NCI-H2227 treated with DMSO at 0.1 percent for 48 hours (cell line): ENCODE results near the gene C1orf21.
"Not testable (repeated sequence)": the region's sequence is repeated elsewhere in the genome, so short reads cannot be mapped to it uniquely, and the experiment has no call there.

Source experiments
- DNase-seq: peaks from one replicate; lab custom pipeline; 2025; lab: John Stamatoyannopoulos, UW

Gene C1orf21, protein sequence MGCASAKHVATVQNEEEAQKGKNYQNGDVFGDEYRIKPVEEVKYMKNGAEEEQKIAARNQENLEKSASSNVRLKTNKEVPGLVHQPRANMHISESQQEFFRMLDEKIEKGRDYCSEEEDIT

DNA sequence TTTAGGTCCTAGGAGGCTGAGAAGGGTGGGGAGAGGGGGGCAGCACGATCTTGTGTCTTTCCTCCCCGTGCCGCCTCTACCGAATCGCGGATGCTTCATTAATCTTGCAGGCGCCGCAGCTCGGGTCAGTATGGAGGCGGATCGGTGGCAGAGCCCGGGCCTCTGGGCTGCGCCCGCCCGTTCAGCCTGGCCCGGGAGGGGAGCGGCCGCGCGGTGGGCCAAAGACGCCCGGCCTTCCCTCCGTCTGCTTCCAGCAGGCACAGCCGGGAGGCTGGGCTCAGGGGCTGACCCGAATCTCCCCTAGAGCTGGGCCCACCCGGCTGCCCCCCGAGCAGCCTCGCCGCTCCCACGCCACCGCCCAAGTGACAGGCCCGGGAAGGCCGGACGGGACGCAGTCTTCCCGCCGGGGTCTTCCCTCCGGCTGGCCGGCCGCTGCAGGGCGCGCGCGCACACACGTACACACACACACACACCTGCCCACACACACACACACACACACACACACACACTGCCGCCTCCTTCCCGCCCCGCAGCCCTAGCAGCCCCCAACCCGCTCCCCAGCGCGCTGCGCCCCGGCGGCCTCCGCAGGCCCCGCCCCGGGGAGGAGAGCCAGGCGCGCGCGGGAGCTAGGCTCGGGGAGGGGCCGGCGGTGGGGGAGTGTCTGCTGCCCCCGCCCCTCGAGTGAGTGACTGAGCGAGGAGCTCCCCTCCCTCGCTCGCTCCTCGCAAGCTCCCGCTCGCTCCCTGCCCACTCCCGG, at the start of gene C1orf21:
Gene C1orf21, plus strand, starts transcription at position 718 of the 757 bp plus-strand sequence. CDS start 90,481 bp downstream, outside the sequence.
- peak; percentile 88 for DNase-seq

DNA sequence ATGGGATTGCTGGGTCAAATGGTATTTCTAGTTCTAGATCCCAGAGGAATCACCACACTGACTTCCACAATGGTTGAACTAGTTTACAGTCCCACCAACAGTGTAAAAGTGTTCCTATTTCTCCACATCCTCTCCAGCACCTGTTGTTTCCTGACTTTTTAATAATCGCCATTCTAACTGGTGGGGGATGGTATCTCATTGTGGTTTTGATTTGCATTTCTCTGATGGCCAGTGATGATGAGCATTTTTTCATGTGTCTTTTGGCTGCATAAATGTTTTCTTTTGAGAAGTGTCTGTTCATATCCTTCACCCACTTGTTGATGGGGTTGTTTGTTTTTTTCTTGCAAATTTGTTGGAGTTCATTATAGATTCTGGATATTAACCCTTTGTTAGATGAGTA, 49.0 kb upstream of the C1orf21 start:
- DNase-seq = not testable (repeated sequence)

DNA sequence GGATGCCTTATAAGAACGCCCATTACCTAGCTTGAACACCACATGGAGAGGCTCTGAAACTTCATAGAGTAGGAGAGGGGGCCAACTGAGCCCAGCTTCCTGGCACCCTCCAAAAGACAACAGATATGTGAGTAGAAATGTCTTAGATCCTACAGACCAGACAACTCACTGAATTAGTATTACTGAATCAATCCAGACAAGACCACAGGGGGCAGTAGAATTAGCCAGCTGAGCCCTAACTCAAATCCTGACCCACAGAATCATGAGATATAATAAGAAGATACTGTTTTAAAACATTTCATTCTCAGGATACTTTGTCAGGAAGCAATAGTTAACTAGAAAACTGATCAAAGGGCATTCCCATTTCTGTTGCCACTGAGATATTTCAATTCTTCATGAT, 45.8 kb upstream of the C1orf21 start:
- DNase-seq = no peak

DNA sequence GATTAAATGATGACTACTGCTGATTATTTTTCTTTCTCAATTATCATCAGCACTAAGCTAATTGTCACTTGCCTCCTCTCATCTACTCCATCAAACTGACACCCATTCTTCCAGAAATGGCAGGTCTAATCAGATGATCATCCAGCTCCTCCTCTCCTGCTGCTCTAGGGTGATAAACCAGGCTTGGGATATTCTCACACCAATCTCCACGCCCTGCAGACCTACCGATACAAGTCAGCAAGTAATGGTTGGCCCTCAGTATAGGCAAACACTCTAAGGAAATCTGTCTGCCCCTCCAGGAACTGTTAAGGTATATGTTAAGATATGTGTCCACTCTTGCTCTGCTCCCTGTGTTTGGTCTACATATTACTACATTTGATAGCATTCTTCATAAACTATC, 36.3 kb upstream of the C1orf21 start:
- DNase-seq = no peak

DNA sequence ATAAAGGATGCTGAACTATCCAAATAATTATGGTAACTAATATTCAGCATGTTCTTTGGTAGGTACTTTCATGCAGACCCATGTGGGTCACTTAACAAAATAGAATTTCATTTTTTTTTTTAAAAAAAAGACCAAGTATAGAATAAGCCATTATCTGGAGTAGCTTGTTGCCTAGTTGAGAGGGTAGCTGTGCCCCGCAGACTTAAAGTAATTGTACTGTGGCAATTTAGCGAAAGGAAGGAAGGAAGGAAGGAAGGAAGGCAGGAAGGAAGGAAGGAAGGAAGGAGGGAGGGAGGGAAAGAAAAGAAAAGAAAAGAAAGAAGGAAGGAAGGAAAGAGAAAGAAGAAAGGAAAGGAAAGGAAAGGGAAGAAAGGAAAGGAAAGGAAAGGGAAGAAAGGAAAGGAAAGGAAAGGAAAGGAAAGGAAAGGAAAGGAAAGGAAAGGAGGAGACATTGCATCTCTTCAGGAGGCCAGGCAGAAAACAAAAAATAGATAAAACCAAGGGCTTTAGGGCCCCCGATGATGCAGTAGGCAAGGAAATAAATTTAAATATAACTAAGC, 35.3 kb upstream of the C1orf21 start:
- DNase-seq = no peak

DNA sequence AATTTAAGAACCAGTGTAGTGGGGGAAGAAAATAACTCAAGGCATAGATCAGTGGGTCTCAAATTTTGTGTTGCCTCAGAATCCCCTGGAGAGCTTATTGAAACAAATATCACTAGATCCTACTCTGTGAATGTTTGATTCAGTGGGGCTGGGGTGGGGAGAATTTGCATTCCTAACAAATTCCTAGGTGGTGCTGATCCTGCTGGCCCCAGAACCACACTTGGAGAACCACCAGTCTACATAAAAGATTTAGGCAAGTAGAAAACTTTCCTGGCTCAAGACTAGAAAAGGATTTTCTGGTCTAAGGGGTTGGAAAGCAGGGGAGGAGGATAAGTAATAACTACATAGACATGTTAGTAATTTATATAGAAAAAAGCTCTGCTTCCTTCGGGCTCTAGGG, 34.1 kb upstream of the C1orf21 start:
- DNase-seq = no peak

DNA sequence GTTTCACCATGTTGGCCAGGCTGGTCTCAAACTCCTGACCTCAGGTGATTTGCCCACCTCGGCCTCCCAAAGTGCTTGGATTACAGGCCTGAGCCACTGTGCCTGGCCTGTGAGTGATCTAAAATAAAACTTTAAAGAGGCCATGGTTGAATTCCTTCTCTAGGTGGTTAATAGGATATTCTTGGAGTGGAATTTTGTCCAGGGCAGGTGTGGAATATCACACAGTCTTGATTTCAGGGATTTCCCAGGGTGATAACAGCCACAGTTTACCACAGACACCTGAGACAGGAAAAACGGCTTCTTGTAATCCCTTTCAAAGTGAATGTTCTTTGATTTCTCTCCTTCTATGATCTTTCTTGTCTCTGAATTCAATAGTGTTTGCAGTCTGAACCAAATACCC, 32.1 kb upstream of the C1orf21 start:
- DNase-seq = no peak

DNA sequence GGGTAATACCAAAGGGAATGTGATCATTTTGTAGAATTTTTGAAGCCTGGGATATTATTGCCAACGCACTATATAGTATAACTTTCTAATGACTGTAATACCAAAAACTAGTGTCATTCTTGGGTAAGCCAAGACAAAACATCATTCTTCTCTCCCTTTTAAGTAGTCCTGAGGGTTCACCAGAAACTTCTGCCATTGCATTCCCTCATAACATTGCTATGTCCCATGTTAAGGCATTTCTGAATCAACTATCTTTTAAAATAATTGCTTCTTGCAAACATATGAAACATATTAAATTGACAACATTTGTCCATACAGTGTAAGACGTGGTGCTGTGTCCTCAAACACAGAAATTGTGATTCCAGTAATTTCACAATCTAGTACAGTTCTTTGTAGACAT, 29.9 kb upstream of the C1orf21 start:
- no peak for DNase-seq

DNA sequence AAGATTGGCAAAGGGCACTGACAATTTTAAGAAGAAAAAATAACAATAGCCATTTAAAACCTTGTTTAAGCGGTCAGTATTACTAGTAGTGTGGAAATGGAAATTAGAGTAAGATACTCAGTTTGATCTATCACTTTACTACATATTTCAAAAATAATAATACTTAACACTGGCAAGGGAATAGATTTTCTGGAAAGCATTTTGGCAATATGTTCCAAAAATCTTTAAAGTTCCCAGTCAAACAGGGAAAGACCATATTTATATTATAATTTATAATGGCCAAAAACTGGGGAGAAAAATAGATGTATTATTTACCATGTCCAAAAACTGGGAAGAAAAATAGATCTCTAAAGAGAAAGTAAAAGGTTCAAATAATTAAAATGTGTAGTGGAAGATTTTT, 28.6 kb upstream of the C1orf21 start:
- no peak for DNase-seq

DNA sequence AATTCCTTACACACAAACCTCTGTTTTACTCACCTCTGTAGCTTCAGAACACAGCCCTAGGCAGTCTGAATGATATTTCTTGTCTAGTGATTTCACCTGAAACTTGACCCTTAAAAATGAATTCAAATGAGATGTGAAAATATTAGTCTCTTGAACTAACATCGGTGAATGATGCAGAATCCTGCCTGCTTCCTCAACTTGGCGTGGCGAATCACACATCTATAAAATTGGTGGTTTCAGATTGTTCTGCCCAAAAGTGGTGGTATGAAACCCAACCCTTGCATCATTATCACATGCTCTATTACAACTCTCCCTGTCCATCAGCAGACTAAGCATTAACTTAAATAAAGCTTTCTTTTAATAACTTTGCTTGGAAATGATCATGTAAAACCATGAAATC, 26.9 kb upstream of the C1orf21 start:
- no peak for DNase-seq

DNA sequence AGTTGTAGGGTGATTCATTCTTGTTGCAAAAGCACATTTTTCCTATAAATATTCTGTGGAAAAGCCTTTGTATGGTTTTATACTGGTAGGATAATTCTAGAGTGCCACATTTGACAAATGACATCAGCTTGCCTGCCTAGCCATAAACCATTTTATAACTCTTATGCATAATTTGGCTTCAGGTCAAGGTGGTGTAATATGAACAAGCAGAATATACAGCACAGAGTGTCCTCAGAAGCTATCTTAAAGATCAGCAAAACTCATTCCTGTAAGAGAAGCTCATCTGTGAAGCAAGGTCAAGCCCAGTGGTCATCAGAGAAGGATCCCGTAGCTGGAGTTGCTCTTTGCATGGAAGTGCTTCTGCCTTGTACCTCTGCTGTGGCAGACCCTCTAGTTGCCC, 24.0 kb upstream of the C1orf21 start:
- no peak for DNase-seq

DNA sequence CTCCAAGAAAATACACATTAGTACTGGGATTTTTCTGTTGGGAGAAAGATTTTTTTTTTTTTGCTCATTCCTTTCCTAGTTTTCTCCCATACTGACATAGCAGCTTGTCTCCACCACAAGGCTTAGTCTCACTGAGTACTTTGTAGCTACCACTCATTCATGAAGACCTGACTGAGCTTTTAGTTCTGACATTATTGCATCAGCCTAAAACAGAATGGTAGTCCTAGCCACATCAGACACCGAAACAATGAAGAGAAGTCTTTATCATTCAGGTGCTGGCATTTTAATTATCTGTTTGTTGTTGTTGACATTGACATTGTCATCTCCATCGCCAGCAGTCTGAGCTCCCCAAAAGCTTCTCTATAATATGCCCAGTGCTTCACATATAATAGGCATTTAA, 21.1 kb upstream of the C1orf21 start:
- DNase-seq = no peak

DNA sequence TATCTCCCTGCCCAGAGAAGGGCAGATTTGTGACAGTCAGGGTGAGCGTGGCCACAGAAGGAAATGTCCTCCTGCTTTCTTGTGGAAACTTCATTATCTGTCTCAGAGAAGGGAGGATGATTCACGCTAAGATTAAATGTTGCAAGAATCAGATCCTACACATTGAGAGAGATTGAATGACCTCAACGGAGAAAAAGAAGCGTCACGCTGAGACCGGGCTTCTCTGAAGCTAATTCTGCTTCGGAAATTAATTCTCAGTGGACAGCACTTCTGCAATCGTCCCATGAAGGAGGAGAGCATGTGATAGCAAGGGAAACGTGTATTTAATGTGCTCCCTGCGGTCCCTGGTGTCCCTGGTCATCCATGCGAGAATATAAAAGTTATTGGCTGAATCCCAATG, 19.8 kb upstream of the C1orf21 start:
- no peak for DNase-seq

DNA sequence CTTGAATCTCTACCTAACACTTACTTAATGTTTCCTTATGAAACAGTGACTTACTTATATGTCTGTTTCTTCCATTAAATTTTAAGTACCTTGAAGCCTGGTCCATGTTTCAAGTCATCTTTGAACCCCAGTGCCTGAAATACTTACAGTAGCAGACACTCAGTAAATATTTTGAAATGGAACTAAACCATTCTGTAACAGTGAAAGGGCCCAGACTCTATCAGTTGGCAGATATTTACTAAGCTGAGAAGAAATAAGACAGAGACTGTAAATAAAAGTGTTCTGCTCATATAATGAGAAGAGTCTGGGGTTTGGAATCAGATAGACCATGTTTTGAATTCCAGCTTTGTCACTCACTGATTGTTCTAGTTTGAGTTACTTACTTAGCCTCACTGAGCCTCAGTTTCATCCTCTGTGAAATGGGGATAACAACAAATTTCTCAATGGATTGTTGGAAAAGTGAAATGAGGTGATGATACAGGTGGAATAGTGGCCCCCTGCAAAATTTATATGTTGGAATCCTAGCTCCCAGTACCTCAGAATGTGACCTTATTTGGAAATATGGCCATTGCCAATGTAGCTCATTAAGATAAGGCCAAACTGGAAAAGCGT, 19.3 kb upstream of the C1orf21 start:
- DNase-seq = no peak

DNA sequence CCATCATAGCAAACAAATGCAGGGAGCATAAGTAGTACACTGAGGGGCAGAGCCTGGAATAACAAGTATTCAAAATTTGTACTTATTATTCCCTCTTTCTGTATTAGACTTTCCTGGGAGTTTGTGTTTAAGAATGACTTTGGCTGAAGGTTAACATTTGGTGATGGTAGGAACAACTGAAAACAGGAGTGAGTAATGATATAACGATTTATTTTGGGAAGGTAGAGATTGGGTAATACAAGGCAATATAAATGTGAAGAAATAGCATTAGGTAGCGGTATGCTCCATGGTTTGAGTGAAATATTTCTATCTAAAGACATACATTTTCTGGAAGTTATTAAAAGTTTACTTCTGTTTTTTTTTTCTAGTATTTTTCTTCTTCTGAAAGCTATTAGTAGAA, 18.5 kb upstream of the C1orf21 start:
- no peak for DNase-seq

DNA sequence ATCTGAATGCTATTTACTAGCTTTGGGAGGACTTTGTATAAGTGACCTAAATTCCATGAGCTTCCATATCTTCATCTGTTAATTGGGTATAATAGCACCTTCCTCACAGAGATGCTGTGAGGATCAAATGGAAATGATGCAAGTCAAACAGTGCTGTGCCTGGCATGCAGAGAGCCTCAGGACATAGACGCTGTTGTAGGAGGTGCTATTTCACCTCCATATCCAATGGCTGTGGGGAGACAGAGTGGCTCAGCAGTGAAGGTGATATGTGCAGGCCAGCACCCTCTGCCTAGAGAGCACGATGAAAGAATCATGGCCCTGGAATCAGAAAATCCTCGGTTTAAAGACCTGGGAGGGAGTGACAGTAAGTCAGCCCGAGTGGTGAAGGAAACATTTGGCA, 16.0 kb upstream of the C1orf21 start:
- no peak for DNase-seq

DNA sequence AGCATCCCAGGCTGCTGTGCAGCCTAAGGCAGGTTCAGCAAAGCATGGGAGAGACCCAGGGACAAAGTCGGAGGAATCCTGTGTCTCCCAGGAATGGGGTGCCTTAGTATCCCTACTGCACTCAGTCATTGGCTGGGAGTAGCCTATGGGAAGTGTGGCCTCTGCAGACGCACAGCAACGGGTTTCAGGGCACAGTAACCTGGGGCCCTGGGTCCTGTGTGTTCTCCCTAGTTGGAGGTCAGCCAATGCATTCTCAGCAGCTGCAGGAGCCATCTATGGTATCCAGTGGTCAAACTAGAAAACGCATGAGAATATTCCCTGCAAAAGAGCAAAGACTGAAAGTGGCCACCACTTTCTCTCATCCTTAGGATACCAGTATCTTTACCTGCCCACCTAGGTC, 13.7 kb upstream of the C1orf21 start:
- DNase-seq = no peak

DNA sequence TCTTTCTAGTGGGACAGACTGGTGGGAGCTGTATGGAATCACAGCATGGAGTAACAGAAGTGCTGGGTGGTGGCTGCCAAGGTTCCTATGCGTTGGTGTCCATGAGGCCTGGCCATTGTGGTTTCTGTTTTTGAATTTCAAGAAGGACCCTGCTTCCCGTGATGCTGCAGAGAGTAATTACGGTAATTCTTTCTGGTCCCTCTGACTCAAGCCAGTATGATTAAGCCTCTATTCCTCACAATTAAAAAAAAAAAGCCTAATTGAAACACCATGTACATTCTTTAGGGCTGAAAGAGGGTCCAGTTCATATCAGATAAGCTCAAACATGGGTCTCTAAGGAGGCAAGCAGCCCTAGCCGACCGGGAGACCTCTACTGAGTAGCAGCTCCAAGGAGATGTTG, 10.5 kb upstream of the C1orf21 start:
- DNase-seq = no peak

DNA sequence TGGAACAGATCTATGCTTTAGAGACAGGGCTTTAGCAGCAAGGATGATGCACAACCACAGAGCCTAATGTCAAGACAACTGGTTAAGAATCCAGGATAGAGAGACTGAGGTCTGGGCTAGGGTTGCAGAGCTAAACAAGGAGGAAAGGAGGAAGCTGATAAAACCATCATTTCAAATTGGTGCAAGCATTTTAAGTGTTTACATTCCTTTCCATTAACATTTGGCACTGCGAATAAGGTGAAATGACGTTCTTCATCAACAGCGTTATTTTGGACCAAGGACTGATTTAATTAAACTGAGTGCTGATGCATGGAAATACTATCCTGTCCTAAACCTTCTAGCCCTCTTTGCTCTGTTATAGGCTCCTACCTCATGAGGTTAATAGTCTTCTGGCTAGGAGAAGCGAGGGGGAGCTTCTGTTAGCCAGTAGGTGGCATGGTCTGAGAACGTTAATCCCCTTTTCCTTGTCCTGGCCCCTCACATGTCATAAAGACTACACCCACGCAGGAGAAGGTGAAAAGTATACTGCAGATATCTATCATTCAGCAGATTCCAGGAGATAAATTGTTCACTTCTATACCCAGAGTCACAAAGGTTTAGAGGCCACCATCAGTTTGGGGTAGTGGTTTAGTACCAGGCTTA, 7.6 kb upstream of the C1orf21 start:
- no peak for DNase-seq

DNA sequence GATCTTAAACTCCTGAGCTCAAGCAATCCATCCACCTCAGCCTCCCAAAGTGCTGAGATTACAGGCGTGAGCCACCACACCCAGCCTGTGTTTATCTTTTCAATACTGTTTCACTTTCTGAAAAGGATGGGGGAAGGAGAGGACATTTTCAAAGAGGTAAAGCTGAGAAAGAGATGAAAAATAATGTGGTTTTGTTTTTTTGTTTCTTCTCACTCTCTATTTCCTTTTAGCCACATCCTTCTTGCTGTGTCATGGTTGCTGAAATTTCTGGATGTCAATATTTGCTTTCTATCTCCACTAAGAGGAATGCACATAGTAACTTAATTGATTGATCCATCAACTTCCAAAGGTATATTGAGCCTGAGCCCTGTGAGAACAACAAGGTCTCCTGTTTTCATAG, 6.4 kb upstream of the C1orf21 start:
- DNase-seq = no peak

DNA sequence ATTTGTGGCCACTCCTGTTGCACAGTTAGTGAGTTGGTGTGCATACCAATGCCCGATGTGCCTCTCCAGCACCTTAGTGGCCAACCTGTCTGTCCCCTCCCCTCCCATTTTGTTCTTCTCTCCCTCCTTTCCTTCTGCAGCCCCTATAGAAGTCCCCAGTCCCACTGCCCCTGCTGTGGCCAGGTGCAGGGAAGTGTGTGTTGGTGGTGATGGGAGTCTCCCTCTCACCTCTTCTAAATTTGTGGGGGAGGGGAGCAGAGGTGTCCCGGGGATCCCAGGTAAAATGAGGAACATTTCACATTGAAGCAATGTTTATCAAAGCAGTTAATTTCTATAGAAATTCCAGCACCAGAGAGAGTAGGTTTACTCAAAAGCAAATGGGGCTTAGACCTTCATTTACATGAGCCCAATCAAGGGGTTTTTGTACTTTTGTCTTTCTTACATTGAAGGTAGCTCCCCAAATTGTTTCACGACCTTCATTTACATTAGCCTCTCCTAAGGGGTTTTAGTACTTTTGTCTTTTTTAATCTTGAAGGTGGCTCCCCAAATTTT, 3.0 kb upstream of the C1orf21 start:
- no peak for DNase-seq

DNA sequence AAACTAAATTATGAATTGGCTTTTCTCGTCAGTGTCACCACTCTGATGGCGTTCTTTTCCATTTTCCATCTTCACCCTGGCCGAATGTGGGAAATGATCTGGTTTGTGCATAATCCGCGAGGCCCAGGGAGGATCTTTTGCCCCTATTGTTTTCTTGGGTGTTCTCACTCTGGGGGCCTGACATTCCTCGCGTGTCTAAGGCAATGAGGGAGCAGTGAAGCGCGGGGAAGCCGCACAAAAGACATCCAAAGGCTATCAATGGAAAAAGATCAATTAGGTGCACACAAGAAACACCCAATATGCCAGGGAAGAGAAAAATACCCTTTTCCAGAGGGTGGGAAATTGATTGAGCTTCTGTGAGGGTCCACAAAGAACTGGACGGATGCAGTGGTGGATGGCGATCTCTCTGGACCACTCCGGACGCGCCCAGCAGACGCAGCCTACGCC, 941 bp upstream of the C1orf21 start:
- peak; percentile 37 for DNase-seq
